Vagina (tissue), 2 donors: ENCODE data around the gene DMBX1. TPM values are rescaled to one million over a fixed set of nuclear protein-coding genes. Genes with fewer than 3 reads are reported as not detected.

Source experiments
- DNase-seq, 2 donors: peaks; one replicate each; pipeline ENCODE4 v3.0.0-alpha.2; 2017; ENCODE audit errors: extremely low spot score in 2 of 2
- H3K27ac ChIP-seq: fragments of 200-600 bp; sonication (generic); one replicate; pipeline ENCODE4 v1.5.1; 2019
- H3K27me3 ChIP-seq: fragments of 200-600 bp; sonication (generic); one replicate; pipeline ENCODE4 v1.5.1; 2019
- H3K36me3 ChIP-seq, 2 donors: fragments of 200-600 bp; sonication (generic); one replicate each; pipeline ENCODE4 v1.5.1; 2017 to 2019
- H3K4me1 ChIP-seq: fragments of 200-600 bp; sonication (generic); one replicate; pipeline ENCODE4 v1.5.1; 2019
- H3K4me3 ChIP-seq, 2 donors: fragments of 200-600 bp; sonication (generic); 1 replicate in 1 of 2; 2 replicates in 1 of 2; pipeline ENCODE4 v1.5.1; 2016 to 2019
- H3K9me3 ChIP-seq: fragments of 200-600 bp; sonication (generic); one replicate; pipeline ENCODE4 v1.5.1; 2019
- POLR2A ChIP-seq, 2 donors: fragments of 450-650 bp; IDR thresholded peaks; one replicate each; pipeline ENCODE4 v1.6.1; 2017; ENCODE audit warnings: antibody characterized with exemption in 2 of 2, mild to moderate bottlenecking in 2 of 2, moderate library complexity in 2 of 2
- POLR2AphosphoS5 ChIP-seq, 2 donors: sonication (generic); formaldehyde crosslinking; IDR thresholded peaks; one replicate each; pipeline ENCODE4 v1.9.0; 2017; ENCODE audit warnings: antibody characterized with exemption in 2 of 2, mild to moderate bottlenecking in 2 of 2, low read depth in 1 of 2; ENCODE audit not compliant: insufficient read depth in 1 of 2
- intact Hi-C: fragments of 100-400 bp; cut with DNase I; formaldehyde crosslinking; loops from one replicate; pipeline ENCODE4 v1.15.1; 2023
- total RNA-seq: library from RNA; depleted of rRNA; stranded (reverse); fragments of >200 nt; gene quantifications from one replicate; pipeline ENCODE4 v1.2.3, GENCODE V29; 2016
- TF ChIP-seq, protein P1 (sequence below), 3 experiments: fragments of 450-650 bp in 2 of 3; fragments of 200-600 bp in 1 of 3; sonication (generic) in 1 of 3; IDR thresholded peaks; one replicate each; pipeline ENCODE4 v1.5.1; 2017 to 2019; ENCODE audit warnings: antibody characterized with exemption in 3 of 3, mild to moderate bottlenecking in 2 of 3, moderate library complexity in 2 of 3

Gene DMBX1
- total RNA-seq, 1 donor from 2014 or later: 0.25 TPM

DNA sequence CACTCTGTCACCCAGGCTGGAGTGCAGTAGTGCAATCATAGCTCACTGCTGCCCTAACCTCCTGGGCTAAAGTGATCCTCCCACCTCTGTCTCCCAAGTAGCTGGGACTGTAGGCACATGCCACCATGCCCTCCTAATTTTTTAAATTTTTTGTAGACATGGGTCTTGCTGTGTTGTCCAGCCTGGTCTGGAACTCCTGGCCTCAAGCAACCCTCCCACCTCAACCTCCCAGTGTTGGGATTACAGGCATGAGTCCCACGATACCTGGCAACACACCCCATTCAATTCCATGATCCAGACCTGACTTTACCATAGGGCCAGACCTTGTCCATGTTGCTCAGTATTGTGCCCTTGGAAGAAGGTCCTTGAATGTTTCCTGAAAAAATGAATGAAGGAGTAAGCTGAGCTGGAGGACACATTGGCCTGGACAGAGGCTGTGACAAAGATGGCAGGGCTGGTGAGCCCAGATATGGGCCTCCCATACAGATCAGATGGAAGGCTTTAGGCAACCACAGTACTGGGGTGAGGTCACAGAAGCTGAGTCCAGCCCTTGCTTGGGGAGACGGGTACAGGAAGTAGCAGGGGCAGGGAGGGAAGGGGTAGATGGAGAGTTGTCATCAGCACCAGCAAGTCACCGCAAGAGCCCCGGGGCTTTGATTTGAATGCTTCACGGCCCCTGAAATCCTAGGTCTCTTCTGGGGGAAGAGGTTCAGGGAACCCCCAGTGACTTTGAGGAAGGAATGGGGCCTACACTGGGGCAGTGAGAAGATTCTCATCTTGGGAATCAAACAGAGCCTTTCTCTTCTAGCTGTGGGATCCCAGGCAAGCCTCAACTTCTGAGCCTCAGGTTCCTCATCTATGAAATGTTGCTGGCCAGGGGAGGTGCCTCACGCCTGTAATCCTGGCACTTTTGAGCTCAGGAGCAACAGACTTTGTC, 40.1 kb upstream of the DMBX1 start:
- Histone ChIP-seq H3K27me3 (no peaks in the 10 kb centered on the region), H3K27ac (no peak overlapping the region), H3K4me3 (no peak overlapping the region), H3K9me3 (no peaks in the 10 kb centered on the region), H3K4me1 (peaks cover 9% of the 10 kb centered on the region), H3K36me3 (no peaks in the 10 kb centered on the region)
- DNase-seq: no peak
- intact Hi-C loops: loop anchor here (5.0 kb wide), 1 partner anchor 78 kb away; no protein-coding TSS in a partner anchor
- TF ChIP-seq POLR2A (IDR thresholded peaks at IDR 0.05) (no peak), POLR2AphosphoS5 (IDR thresholded peaks at IDR 0.05; ENCODE audit: insufficient read depth in 1 of 2, low read depth in 1 of 2) (no peak)

- no peaks in the 10 kb centered on the region for H3K27me3 ChIP-seq
- no peak for DNase-seq
- peaks cover 9% of the 10 kb centered on the region for H3K4me1 ChIP-seq
- no peak overlapping the region for H3K27ac ChIP-seq
- no peaks in the 10 kb centered on the region for H3K36me3 ChIP-seq
- TF ChIP-seq POLR2AphosphoS5 (IDR thresholded peaks at IDR 0.05; ENCODE audit: insufficient read depth in 1 of 2, low read depth in 1 of 2) (no peak), POLR2A (IDR thresholded peaks at IDR 0.05) (no peak)
- H3K4me3 ChIP-seq: no peak overlapping the region
- intact Hi-C loops: no loop called here
- no peaks in the 10 kb centered on the region for H3K9me3 ChIP-seq
These were observed 39.5 kb upstream of the DMBX1 start for GRCh38 chr1:46450160-46450517.

- Histone ChIP-seq H3K36me3 (no peaks in the 10 kb centered on the region), H3K9me3 (no peaks in the 10 kb centered on the region), H3K4me1 (peaks cover 9% of the 10 kb centered on the region), H3K4me3 (no peak overlapping the region), H3K27ac (no peak overlapping the region), H3K27me3 (no peaks in the 10 kb centered on the region)
- intact Hi-C loops: no loop called here
- no peak for DNase-seq
- TF ChIP-seq POLR2AphosphoS5 (IDR thresholded peaks at IDR 0.05; ENCODE audit: insufficient read depth in 1 of 2, low read depth in 1 of 2) (no peak), POLR2A (IDR thresholded peaks at IDR 0.05) (no peak)
- TF ChIP-seq, protein P1, sequence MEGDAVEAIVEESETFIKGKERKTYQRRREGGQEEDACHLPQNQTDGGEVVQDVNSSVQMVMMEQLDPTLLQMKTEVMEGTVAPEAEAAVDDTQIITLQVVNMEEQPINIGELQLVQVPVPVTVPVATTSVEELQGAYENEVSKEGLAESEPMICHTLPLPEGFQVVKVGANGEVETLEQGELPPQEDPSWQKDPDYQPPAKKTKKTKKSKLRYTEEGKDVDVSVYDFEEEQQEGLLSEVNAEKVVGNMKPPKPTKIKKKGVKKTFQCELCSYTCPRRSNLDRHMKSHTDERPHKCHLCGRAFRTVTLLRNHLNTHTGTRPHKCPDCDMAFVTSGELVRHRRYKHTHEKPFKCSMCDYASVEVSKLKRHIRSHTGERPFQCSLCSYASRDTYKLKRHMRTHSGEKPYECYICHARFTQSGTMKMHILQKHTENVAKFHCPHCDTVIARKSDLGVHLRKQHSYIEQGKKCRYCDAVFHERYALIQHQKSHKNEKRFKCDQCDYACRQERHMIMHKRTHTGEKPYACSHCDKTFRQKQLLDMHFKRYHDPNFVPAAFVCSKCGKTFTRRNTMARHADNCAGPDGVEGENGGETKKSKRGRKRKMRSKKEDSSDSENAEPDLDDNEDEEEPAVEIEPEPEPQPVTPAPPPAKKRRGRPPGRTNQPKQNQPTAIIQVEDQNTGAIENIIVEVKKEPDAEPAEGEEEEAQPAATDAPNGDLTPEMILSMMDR (IDR thresholded peaks at IDR 0.05): no peak
These were observed 37.4 kb upstream of the DMBX1 start for GRCh38 chr1:46451948-46452930.

DNA sequence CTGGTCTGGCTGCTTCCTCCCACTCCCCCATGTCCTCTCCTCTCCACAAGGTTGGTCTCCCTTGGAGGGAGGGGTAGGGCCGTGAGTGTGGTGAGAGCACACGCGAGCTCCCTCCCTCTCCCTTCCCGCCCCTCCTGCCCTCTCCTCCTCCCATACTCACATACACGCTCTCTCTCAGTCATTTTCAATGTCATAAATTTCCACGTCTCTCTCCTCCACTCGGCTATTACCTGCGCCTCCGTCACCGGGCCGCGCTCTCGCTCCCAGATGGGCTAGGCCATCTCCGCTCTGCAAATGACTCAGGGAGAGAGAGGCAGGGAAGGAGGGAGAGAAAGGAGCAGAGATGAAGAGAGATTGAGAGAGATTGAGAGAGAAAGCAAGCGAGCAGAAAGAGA, 36.7 kb upstream of the DMBX1 start:
- no peaks in the 10 kb centered on the region for H3K9me3 ChIP-seq
- no peak for DNase-seq
- H3K4me3 ChIP-seq: no peak overlapping the region
- TF ChIP-seq, protein P1 (IDR thresholded peaks at IDR 0.05): no peak
- TF ChIP-seq POLR2A (IDR thresholded peaks at IDR 0.05) (no peak), POLR2AphosphoS5 (IDR thresholded peaks at IDR 0.05; ENCODE audit: insufficient read depth in 1 of 2, low read depth in 1 of 2) (no peak)
- H3K27me3 ChIP-seq: no peaks in the 10 kb centered on the region
- no peaks in the 10 kb centered on the region for H3K36me3 ChIP-seq
- peaks cover 5% of the 10 kb centered on the region for H3K4me1 ChIP-seq
- intact Hi-C loops: no loop called here
- H3K27ac ChIP-seq: no peak overlapping the region

DNA sequence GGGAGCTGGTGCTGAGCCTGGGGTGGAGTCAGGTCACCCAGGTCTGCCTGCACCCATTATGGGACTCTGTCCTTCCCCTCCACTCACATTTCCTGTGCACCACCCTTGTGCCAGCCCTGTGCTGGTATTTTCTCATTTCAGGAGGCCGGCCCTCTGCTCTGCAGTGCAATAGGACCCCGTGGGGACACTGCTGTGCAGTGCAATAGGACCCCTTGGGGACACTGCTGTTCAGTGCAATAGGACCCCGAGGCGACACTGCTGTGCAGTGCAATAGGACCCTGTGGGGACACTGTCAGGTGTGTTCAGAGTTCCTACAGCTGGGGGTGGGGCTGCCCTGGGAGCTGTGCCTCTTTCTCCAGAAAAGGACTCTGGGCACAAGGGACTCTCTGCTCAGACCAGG, 36.2 kb upstream of the DMBX1 start:
- H3K4me3 ChIP-seq: no peak overlapping the region
- peaks cover under 1% of the 10 kb centered on the region for H3K4me1 ChIP-seq
- H3K9me3 ChIP-seq: no peaks in the 10 kb centered on the region
- H3K27ac ChIP-seq: no peak overlapping the region
- no peaks in the 10 kb centered on the region for H3K36me3 ChIP-seq
- TF ChIP-seq POLR2AphosphoS5 (IDR thresholded peaks at IDR 0.05; ENCODE audit: insufficient read depth in 1 of 2, low read depth in 1 of 2) (no peak), POLR2A (IDR thresholded peaks at IDR 0.05) (no peak)
- TF ChIP-seq, protein P1 (IDR thresholded peaks at IDR 0.05): no peak
- no peaks in the 10 kb centered on the region for H3K27me3 ChIP-seq
- no peak for DNase-seq
- intact Hi-C loops: no loop called here
